LNCaP clone FGC (cell line): ENCODE results near the gene SLC22A2.

Experiments used
- DNase-seq: peaks from one replicate; pipeline ENCODE4 v3.0.0-alpha.2; 2011; ENCODE audit warnings: low read depth
- H3K4me3 ChIP-seq: 2 replicates; pipeline ENCODE4 v1.5.1; 2011; ENCODE audit warnings: mild to moderate bottlenecking, low read depth, low read length, control low read depth
- CTCF ChIP-seq: IDR thresholded peaks from 2 replicates; pipeline ENCODE4 v1.5.1; 2012; ENCODE audit warnings: mild to moderate bottlenecking; ENCODE audit not compliant: control insufficient read depth, insufficient read depth; ENCODE audit errors: extremely low read depth

The SLC22A2 gene

GRCh38 chr6:160172704-160173103, 85.9 kb downstream of the SLC22A2 start:
- TF ChIP-seq CTCF: no peak

GRCh38 chr6:160170018-160170680, 88.5 kb downstream of the SLC22A2 start:
- TF ChIP-seq CTCF: no peak
- DNase-seq: no peak
- H3K4me3 ChIP-seq: no peak overlapping the region

More at GRCh38 chr6:160172704-160173103, 85.9 kb downstream of the SLC22A2 start:
- peak; percentile 96 for DNase-seq
- H3K4me3 ChIP-seq: no peak overlapping the region

GRCh38 chr6:160167604-160168399, 90.8 kb downstream of the SLC22A2 start:
- DNase-seq: peak; percentile 85
- H3K4me3 ChIP-seq: no peak overlapping the region
- peak; percentile 39; the same call in 1 of the 2 replicates for TF ChIP-seq CTCF
